Omental fat pad (tissue), 4 donors: ENCODE measurements around the gene RPS18. TPM values are rescaled to one million over a fixed set of nuclear protein-coding genes. Genes with fewer than 3 reads are reported as not detected.
A peak's percentile ranks its signal among the peaks of the same experiment; 100 is the strongest.
"Not testable (repeated sequence)": the region's sequence is repeated elsewhere in the genome, so short reads cannot be mapped to it uniquely, and the experiment has no call there.

ENCODE experiments used
- ATAC-seq: fragments of 150-250 bp; one replicate; pipeline ENCODE4 v1.9.1; 2016; ENCODE audit warnings: mild to moderate bottlenecking, moderate library complexity; ENCODE audit not compliant: low FRiP score
- DNase-seq: peaks from one replicate; pipeline ENCODE4 v3.0.0-alpha.2; 2019; ENCODE audit warnings: low spot score
- total RNA-seq, 4 donors: library from RNA; depleted of rRNA; stranded (reverse); fragments of >200 nt; gene quantifications; one replicate each; pipeline ENCODE4 v1.1.0, GENCODE V29; 2016
- TF ChIP-seq, protein P1 (sequence below), 3 donors: fragments of 450-650 bp; IDR thresholded peaks; one replicate each; pipeline ENCODE4 v1.5.1; 2016 to 2017; ENCODE audit warnings: antibody characterized with exemption in 3 of 3, mild to moderate bottlenecking in 3 of 3, moderate library complexity in 2 of 3

RPS18 gene
- total RNA-seq, 4 donors from 2014 or later: 2,708 to 4,129 (median 3,024) TPM

DNA sequence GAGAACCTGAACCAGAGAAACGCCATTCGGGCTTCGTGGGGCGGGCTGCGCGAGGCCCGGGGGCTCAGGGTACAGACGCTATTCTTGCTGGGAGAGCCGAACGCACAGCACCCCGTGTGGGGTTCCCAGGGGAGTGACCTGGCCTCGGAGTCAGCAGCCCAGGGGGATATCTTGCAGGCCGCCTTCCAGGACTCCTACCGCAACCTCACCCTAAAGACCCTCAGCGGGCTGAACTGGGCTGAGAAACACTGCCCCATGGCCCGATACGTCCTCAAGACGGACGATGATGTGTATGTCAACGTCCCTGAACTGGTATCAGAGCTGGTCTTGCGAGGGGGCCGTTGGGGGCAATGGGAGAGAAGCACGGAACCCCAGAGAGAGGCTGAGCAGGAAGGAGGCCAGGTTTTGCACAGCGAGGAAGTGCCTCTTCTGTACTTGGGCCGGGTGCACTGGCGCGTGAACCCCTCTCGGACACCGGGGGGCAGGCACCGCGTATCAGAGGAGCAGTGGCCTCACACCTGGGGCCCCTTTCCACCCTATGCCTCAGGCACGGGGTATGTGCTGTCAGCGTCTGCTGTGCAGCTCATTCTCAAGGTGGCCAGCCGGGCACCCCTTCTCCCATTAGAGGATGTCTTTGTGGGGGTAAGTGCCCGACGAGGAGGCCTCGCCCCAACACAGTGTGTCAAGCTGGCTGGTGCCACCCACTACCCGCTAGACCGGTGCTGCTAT lies 6.0 kb downstream of the RPS18 start:
- peak; percentile 1 for ATAC-seq
- no peak for DNase-seq
- TF ChIP-seq, protein P1, sequence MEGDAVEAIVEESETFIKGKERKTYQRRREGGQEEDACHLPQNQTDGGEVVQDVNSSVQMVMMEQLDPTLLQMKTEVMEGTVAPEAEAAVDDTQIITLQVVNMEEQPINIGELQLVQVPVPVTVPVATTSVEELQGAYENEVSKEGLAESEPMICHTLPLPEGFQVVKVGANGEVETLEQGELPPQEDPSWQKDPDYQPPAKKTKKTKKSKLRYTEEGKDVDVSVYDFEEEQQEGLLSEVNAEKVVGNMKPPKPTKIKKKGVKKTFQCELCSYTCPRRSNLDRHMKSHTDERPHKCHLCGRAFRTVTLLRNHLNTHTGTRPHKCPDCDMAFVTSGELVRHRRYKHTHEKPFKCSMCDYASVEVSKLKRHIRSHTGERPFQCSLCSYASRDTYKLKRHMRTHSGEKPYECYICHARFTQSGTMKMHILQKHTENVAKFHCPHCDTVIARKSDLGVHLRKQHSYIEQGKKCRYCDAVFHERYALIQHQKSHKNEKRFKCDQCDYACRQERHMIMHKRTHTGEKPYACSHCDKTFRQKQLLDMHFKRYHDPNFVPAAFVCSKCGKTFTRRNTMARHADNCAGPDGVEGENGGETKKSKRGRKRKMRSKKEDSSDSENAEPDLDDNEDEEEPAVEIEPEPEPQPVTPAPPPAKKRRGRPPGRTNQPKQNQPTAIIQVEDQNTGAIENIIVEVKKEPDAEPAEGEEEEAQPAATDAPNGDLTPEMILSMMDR (IDR thresholded peaks at IDR 0.05): no peak

DNA sequence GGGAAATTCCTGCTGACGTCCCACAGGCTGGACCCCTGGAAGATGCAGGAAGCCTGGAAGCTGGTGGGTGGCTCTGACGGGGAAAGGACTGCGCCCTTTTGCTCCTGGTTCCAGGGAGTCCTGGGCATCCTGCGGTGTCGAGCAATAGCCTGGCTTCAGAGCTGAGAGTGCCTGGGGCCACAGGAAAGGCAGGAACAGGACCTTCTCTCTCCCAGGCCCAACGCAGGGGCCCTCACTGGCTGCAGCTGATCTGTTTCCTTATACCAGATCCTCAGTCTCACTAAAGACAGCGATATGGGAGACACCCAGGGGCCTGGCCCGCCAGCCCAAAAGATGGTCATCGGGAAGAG lies 6.5 kb downstream of the RPS18 start:
- ATAC-seq: no peak
- TF ChIP-seq, protein P1 (IDR thresholded peaks at IDR 0.05): no peak
- DNase-seq: no peak

DNA sequence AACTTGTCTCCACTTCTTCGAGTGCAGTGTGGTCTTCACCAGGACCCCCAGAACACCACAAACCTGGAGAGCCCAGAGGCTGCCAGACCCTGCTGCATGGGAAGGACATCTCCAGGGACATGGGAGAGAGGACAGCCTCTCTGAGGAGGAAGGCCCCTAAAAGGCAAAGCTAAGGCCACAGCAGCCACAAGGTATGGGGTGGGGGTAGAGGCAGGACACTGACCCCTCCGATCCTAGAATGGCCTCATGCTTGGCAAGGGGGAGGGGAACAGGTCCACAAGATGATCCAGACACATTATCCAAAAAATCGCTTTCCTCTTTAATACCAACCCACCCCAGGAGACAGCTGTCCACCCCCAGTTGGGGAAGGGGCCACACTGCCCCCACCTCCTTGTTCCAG lies 6.9 kb downstream of the RPS18 start:
- no peak for DNase-seq
- TF ChIP-seq, protein P1 (IDR thresholded peaks at IDR 0.05): no peak
- ATAC-seq: no peak

DNA sequence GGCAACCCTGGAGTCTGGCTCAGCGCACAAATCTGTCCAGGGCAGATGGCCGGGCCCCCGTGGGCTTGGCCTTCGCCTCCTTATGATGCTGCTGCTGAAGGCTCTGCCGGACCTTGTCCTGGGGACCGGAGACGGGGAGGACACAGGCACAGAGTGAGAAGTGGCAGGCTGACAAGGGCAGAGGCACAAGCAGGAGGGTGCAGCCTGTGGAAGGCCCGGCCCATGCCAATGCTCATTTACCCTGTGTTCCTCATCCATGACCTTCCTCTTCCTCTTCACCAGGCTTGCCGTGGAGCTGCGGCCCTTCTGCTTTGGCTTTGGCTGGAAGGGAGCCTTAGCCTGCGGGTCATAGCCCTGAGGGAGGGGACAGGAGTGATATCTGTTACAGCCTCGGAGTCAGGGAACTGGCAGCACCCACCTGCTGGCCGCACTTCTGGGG lies 7.4 kb downstream of the RPS18 start:
- TF ChIP-seq, protein P1 (IDR thresholded peaks at IDR 0.05): no peak
- DNase-seq (no peak), ATAC-seq (no peak)

DNA sequence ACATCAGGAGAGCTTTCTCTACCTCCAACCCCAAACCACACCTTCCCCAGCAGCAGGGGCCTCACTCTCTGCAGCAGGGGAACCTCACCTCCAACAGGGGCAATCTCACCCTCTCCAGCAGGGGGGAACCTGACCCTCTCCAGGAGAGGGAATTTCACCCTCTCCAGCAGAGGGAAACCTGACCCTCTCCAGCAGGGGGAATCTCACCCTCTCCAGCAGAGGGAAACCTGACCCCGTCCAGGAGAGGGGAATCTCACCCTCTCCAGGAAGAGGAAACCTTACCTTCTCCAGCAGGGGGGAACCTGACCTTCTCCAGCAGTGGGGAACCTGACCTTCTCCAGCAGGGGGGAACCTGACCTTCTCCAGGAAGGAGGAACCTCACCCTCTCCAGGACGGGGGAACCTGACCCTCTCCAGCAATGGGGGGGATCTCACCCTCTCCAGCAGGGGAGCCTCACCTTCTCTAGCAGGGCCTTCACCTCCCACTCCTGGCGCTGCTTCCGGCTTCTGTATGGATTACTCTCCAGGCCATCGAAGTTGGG lies 8.2 kb downstream of the RPS18 start:
- ATAC-seq: peak; percentile 35
- no peak for DNase-seq
- TF ChIP-seq, protein P1 (IDR thresholded peaks at IDR 0.05): no peak

DNA sequence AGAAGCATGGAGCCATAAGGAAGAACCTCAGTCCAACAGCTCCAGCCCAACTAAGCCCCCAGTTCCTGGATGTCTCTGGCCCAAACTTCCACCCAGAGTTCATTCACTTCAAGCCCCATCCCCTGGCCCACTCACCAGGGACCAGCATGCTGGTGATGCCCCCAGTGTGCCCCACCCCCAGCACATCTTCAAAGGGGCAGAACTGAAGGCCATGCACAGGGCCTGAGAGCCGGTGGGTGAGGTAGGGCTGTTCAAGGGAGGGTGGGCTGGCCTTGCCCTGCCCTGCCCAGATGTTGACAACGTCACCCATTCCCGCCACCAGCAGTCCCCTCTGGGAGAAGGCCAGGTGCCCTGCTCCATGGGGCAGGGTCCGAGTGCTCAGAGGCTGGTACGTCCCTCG lies 8.7 kb downstream of the RPS18 start:
- TF ChIP-seq, protein P1 (IDR thresholded peaks at IDR 0.05): no peak
- DNase-seq (no peak), ATAC-seq (no peak)

DNA sequence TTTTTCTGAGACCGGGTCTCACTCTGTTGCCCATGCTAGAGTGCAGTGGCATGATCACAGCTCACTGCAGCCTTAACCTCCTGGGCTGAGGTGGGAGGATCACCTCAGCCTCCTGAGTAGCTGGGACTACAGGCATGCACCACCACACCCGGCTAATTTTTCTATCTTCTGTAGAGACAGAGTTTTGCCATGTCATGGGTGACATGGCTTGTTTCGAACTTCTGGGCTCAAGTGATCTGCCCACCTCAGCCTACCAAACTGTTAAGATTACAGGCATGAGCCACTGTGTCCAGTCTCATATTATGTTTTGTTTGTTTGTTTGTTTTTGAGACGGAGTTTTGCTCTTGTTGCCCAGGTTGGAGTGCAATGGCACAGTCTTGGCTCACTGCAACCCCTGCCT lies 13.3 kb downstream of the RPS18 start:
- not testable (repeated sequence) for ATAC-seq

More for the DNA sequence above, 13.3 kb downstream of the RPS18 start:
- not testable (repeated sequence) for DNase-seq
